DND-41 (cell line): Measurements from ENCODE around the gene PXDC1.

Experiments
- CTCF ChIP-seq: IDR thresholded peaks from 2 replicates; pipeline ENCODE4 v1.5.1; 2012; ENCODE audit warnings: borderline replicate concordance, low read length, moderate library complexity, mild to moderate bottlenecking; ENCODE audit not compliant: poor library complexity, severe bottlenecking; ENCODE audit errors: extremely low read depth
- EZH2 ChIP-seq: IDR thresholded peaks from 3 replicates; pipeline ENCODE4 v1.6.1; 2012; ENCODE audit warnings: borderline replicate concordance, low read depth, mild to moderate bottlenecking, moderate library complexity, low read length, inconsistent platforms; ENCODE audit not compliant: severe bottlenecking

- no peak for TF ChIP-seq CTCF
- no peak for TF ChIP-seq EZH2
Measured at GRCh38 chr6:3701631-3702030, 49.9 kb downstream of the PXDC1 start.
